Superior temporal gyrus (tissue), 1 donor: ENCODE measurements around the gene CCDC51.
"Not testable (repeated sequence)": the region's sequence is repeated elsewhere in the genome, so short reads cannot be mapped to it uniquely, and the experiment has no call there.

Source experiments
- DNase-seq: peaks from one replicate; pipeline ENCODE4 v3.0.0-alpha.2; 2016; ENCODE audit errors: extremely low spot score

The CCDC51 gene

GRCh38 chr3:48439820-48440589 is at the start of gene CCDC51, which contains the start of gene TMA7:
CCDC51 (minus strand) TSS chr3:48440119; CDS start chr3:48435128, 4,991 bp downstream.
TMA7 (plus strand) TSS chr3:48440257; CDS start chr3:48440297, 40 bp downstream.
- DNase-seq = peak; percentile 99

GRCh38 chr3:48486952-48487351 is 47.0 kb upstream of the CCDC51 start:
- no peak for DNase-seq

- DNase-seq = not testable (repeated sequence)
These were observed 42.9 kb upstream of the CCDC51 start for GRCh38 chr3:48482822-48483221.

- DNase-seq = not testable (repeated sequence)
These were observed 41.0 kb upstream of the CCDC51 start for GRCh38 chr3:48480891-48481290.

GRCh38 chr3:48478626-48479555 is 39.0 kb upstream of the CCDC51 start:
- no peak for DNase-seq

- no peak for DNase-seq
These were observed 38.1 kb upstream of the CCDC51 start for GRCh38 chr3:48477959-48478520.

- no peak for DNase-seq
These were observed 36.6 kb upstream of the CCDC51 start for GRCh38 chr3:48476426-48477053.

- no peak for DNase-seq
These were observed 35.3 kb upstream of the CCDC51 start for GRCh38 chr3:48475188-48475587.

- no peak for DNase-seq
These were observed 34.7 kb upstream of the CCDC51 start for GRCh38 chr3:48474619-48475018.

- not testable (repeated sequence) for DNase-seq
These were observed 34.1 kb upstream of the CCDC51 start for GRCh38 chr3:48474031-48474430.

GRCh38 chr3:48473617-48473952 is 33.7 kb upstream of the CCDC51 start:
- DNase-seq = peak; percentile 24

GRCh38 chr3:48472923-48473616 is 33.2 kb upstream of the CCDC51 start:
- DNase-seq = peak; percentile 85

GRCh38 chr3:48472673-48472922 is 32.7 kb upstream of the CCDC51 start:
- DNase-seq = no peak

- DNase-seq = no peak
These were observed 30.4 kb upstream of the CCDC51 start for GRCh38 chr3:48470286-48470685.

- no peak for DNase-seq
These were observed 29.4 kb upstream of the CCDC51 start for GRCh38 chr3:48469046-48469915.

GRCh38 chr3:48468329-48468731 is 28.4 kb upstream of the CCDC51 start:
- no peak for DNase-seq

GRCh38 chr3:48467473-48468267 is 27.8 kb upstream of the CCDC51 start:
- DNase-seq = no peak

- no peak for DNase-seq
These were observed 27.2 kb upstream of the CCDC51 start for GRCh38 chr3:48467110-48467454.

- no peak for DNase-seq
These were observed 26.6 kb upstream of the CCDC51 start for GRCh38 chr3:48466386-48467109.
